Suprapubic skin (tissue), 3 donors: Measurements from ENCODE around the gene LMLN.
"Not testable (repeated sequence)": the region's sequence is repeated elsewhere in the genome, so short reads cannot be mapped to it uniquely, and the experiment has no call there.

Experiments
- EP300 ChIP-seq: sonication (generic); formaldehyde crosslinking; IDR thresholded peaks from one replicate; pipeline ENCODE4 v1.6.1; 2017; ENCODE audit warnings: antibody characterized with exemption
- POLR2A ChIP-seq, 2 donors: fragments of 450-650 bp; IDR thresholded peaks; one replicate each; pipeline ENCODE4 v1.6.1; 2017; ENCODE audit warnings: antibody characterized with exemption in 2 of 2, mild to moderate bottlenecking in 2 of 2, moderate library complexity in 2 of 2
- TF ChIP-seq, protein P1 (sequence below), 2 donors: fragments of 200-600 bp in 1 of 2; fragments of 450-650 bp in 1 of 2; sonication (generic) in 1 of 2; IDR thresholded peaks; one replicate each; pipeline ENCODE4 v1.5.1; 2016 to 2019; ENCODE audit warnings: antibody characterized with exemption in 2 of 2, mild to moderate bottlenecking in 1 of 2, moderate library complexity in 1 of 2

DNA sequence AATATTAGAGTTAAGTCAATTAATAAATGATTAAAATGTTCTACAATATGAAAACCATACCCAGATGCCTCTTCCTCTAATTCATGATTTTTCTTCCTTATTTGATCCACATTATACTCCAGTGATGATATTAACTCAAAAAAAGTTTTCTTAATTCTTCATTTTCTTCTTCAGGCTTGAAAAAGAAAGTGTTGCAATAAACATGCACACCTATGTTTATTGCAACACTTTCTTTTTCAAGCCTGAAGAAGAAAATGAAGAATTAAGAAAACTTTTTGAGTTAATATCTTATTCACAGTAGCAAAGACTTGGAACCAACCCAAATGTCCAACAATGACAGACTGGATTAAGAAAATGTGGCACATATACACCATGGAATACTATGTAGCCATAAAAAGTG lies 93.4 kb downstream of the LMLN start:
- TF ChIP-seq, protein P1, sequence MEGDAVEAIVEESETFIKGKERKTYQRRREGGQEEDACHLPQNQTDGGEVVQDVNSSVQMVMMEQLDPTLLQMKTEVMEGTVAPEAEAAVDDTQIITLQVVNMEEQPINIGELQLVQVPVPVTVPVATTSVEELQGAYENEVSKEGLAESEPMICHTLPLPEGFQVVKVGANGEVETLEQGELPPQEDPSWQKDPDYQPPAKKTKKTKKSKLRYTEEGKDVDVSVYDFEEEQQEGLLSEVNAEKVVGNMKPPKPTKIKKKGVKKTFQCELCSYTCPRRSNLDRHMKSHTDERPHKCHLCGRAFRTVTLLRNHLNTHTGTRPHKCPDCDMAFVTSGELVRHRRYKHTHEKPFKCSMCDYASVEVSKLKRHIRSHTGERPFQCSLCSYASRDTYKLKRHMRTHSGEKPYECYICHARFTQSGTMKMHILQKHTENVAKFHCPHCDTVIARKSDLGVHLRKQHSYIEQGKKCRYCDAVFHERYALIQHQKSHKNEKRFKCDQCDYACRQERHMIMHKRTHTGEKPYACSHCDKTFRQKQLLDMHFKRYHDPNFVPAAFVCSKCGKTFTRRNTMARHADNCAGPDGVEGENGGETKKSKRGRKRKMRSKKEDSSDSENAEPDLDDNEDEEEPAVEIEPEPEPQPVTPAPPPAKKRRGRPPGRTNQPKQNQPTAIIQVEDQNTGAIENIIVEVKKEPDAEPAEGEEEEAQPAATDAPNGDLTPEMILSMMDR (IDR thresholded peaks at IDR 0.05) = not testable (repeated sequence)
- TF ChIP-seq POLR2A (IDR thresholded peaks at IDR 0.05); EP300: not testable (repeated sequence)
